SK-N-MC (cell line): ENCODE data around the gene TP73.

Source experiments
- EZH2 ChIP-seq: fragments of 200-600 bp; sonication (generic); IDR thresholded peaks from one replicate; pipeline ENCODE4 v1.6.1; 2017; ENCODE audit warnings: antibody characterized with exemption
- FOXP2 ChIP-seq: optimal IDR thresholded peaks from 2 replicates; pipeline ENCODE3; 2011; ENCODE audit warnings: mild to moderate bottlenecking, moderate library complexity; ENCODE audit not compliant: insufficient read depth; ENCODE audit errors: extremely low read length, control extremely low read depth
- POLR2AphosphoS5 ChIP-seq: IDR thresholded peaks from 2 replicates; pipeline ENCODE4 v1.6.1; 2012; ENCODE audit warnings: mild to moderate bottlenecking, low read depth, low read length, borderline replicate concordance

DNA sequence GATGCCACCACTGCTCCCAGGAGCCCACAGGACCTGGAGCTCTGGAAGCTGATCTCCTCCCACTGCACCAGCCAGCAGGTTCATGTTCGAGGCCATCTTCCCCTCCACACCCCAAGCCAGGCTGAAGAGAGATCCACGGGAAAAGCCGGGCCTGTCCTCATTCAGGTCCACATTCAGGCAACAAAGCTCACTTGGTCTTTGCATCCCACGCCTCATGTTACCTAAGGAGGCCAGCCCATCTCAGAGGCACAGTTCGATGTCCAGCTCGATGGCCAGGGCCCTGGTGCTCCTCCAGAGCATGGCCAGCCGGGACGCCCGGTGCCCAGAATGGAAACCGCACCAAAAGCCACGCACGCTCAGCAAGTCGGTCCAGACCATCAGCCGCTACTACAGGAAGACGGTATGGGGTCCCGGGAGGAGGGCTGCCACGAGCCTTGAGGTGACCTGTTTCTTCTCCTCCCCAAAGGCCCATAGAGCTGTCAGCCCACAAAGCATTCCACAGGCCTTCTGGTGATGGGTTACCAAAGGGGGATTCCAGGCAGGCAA lies 100.2 kb downstream of the TP73 start, which contains the start of gene CCDC27:
- TF ChIP-seq POLR2AphosphoS5, result no peak
- no peak for TF ChIP-seq EZH2
- no peak for TF ChIP-seq FOXP2
